ENCODE results near the gene FBLN7. TPM values are rescaled to one million over a fixed set of nuclear protein-coding genes. Genes with fewer than 3 reads are reported as not detected.

FBLN7 gene
- total RNA-seq, 1 experiment from 2014 or later: 4.1 TPM

- no peaks in the 10 kb centered on the region for H3K4me1 ChIP-seq (ENCODE audit: insufficient read depth, low read length, poor library complexity, severe bottlenecking)
- POLR2A ChIA-PET (ENCODE audit: low non-redundant PET): no interaction called here
- no peaks in the 10 kb centered on the region for H3K27me3 ChIP-seq (replicated peaks; ENCODE audit: insufficient read depth, low read depth, low read length, poor library complexity)
- no peak overlapping the region for H3K4me3 ChIP-seq (ENCODE audit: low read depth, low read length, poor library complexity, severe bottlenecking)
- no peak for DNase-seq (ENCODE audit: low spot score)
- no peaks in the 10 kb centered on the region for H3K36me3 ChIP-seq (ENCODE audit: insufficient read depth, low read length, poor library complexity, severe bottlenecking)
- intact Hi-C loops (cut with micrococcal nuclease; ENCODE audit: unreplicated experiment): no loop called here
- no peaks in the 10 kb centered on the region for H3K9me3 ChIP-seq (ENCODE audit: low read depth, low read length, poor library complexity, severe bottlenecking)
- H3K27ac ChIP-seq (ENCODE audit: low read depth, low read length, poor library complexity, severe bottlenecking): no peak overlapping the region
- no peak for TF ChIP-seq EZH2 (IDR thresholded peaks at IDR 0.05; ENCODE audit: borderline replicate concordance, low read depth, low read length, poor library complexity, severe bottlenecking)
- TF ChIP-seq, protein P1, sequence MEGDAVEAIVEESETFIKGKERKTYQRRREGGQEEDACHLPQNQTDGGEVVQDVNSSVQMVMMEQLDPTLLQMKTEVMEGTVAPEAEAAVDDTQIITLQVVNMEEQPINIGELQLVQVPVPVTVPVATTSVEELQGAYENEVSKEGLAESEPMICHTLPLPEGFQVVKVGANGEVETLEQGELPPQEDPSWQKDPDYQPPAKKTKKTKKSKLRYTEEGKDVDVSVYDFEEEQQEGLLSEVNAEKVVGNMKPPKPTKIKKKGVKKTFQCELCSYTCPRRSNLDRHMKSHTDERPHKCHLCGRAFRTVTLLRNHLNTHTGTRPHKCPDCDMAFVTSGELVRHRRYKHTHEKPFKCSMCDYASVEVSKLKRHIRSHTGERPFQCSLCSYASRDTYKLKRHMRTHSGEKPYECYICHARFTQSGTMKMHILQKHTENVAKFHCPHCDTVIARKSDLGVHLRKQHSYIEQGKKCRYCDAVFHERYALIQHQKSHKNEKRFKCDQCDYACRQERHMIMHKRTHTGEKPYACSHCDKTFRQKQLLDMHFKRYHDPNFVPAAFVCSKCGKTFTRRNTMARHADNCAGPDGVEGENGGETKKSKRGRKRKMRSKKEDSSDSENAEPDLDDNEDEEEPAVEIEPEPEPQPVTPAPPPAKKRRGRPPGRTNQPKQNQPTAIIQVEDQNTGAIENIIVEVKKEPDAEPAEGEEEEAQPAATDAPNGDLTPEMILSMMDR (conservative IDR thresholded peaks at IDR 0.05; ENCODE audit: low read depth, low read length): no peak
- BruUV-seq (replicated peaks): no TSS peak
- CTCF ChIA-PET: no interaction called here
Observed at GRCh38 chr2:112154246-112155117, 16.3 kb downstream of the FBLN7 start.

DNA sequence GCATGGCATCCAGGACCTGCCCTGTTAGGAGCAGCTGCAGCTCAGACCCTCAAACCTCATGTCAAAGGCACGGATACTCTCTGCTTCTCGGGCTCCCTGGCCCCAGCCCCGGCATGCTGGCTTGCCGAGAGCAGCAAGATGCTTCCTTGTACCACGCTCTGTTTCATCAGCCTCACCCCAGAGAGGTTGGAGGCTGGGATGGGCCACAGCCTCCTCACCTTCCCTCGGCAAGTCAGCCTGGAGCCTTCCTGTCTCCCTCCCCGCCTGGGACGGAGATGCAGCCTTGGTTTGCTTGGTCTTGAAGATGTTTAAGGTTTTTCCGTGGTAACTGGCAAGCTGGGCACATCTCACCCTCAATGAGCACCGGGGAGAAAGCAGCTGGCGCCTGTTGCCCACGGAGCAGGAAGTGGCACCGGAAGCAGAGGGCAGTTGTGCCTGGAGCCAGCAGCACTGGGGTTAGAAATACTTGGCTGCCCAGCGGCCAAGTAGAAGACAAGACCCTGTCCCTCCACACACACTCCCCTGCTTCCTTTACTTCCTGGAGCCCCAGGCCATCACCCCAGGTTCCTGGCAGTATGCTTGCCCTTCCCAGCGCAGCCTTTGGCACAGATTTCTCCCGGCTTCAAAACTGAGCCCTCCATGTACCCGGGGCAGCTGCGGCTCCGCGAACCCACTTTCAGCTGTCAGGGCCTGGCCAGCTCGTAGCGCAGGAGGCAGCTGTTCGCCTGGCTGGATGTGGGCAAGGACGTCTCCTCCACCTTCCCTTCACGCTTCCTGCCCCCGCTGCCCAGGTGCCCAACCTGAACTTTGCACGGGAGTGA lies 17.4 kb downstream of the FBLN7 start:
- POLR2A ChIA-PET (ENCODE audit: low non-redundant PET): no interaction called here
- Histone ChIP-seq H3K4me3 (ENCODE audit: low read depth, low read length, poor library complexity, severe bottlenecking) (no peak overlapping the region), H3K27me3 (replicated peaks; ENCODE audit: insufficient read depth, low read depth, low read length, poor library complexity) (no peaks in the 10 kb centered on the region), H3K27ac (ENCODE audit: low read depth, low read length, poor library complexity, severe bottlenecking) (no peak overlapping the region), H3K9me3 (ENCODE audit: low read depth, low read length, poor library complexity, severe bottlenecking) (no peaks in the 10 kb centered on the region), H3K36me3 (ENCODE audit: insufficient read depth, low read length, poor library complexity, severe bottlenecking) (no peaks in the 10 kb centered on the region), H3K4me1 (ENCODE audit: insufficient read depth, low read length, poor library complexity, severe bottlenecking) (no peaks in the 10 kb centered on the region)
- CTCF ChIA-PET: no interaction called here
- intact Hi-C loops (cut with micrococcal nuclease; ENCODE audit: unreplicated experiment): no loop called here
- no peak for DNase-seq (ENCODE audit: low spot score)
- TF ChIP-seq, protein P1 (conservative IDR thresholded peaks at IDR 0.05; ENCODE audit: low read depth, low read length): no peak
- no peak for TF ChIP-seq EZH2 (IDR thresholded peaks at IDR 0.05; ENCODE audit: borderline replicate concordance, low read depth, low read length, poor library complexity, severe bottlenecking)
- no TSS peak for BruUV-seq (replicated peaks)

DNA sequence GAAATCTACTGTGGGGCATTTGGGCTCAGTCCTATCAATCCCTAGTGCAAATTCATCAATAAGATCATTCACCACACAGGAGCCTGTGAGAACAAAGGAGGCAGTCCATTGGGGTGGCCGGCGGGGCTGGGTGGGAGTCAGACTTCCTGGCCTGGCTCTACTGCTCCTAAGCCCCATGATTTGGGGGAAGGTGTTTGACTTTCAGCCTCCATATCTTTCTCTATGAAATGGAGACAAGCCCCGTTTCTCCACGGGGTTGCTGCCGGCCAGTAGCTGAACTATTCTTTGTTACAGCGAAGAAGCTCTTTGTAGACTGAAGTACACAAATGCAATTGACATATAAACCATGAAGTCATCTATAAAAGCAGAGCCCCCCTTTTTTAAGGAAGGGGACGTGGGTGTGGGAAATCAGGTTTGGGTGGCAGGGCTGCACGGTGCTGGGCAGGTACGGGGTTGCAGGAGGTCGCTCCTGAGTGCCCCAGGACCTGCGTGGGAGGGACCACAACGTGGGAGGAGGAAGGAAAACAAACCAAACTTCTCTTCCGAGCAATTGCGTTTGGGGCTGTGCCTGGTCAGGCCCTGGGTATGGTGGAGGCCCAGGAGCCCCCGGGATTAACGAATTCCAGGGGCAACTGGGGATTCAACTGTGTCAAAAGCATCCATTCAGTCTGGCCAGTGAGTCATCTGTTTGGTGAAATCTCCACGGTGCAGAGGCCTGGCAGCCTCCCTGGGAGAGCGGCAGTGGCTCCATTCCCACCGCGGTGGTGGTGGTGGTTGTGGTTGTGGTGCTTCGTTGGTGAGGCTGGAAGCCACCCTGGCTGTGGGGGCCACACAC lies 18.2 kb downstream of the FBLN7 start:
- POLR2A ChIA-PET (ENCODE audit: low non-redundant PET): no interaction called here

More for the DNA sequence above, 18.2 kb downstream of the FBLN7 start:
- H3K27me3 ChIP-seq (replicated peaks; ENCODE audit: insufficient read depth, low read depth, low read length, poor library complexity): no peaks in the 10 kb centered on the region
- intact Hi-C loops (cut with micrococcal nuclease; ENCODE audit: unreplicated experiment): no loop called here
- no peaks in the 10 kb centered on the region for H3K4me1 ChIP-seq (ENCODE audit: insufficient read depth, low read length, poor library complexity, severe bottlenecking)
- no peak overlapping the region for H3K27ac ChIP-seq (ENCODE audit: low read depth, low read length, poor library complexity, severe bottlenecking)
- H3K36me3 ChIP-seq (ENCODE audit: insufficient read depth, low read length, poor library complexity, severe bottlenecking): no peaks in the 10 kb centered on the region
- no peak for DNase-seq (ENCODE audit: low spot score)
- TF ChIP-seq, protein P1 (conservative IDR thresholded peaks at IDR 0.05; ENCODE audit: low read depth, low read length): no peak
- TF ChIP-seq EZH2 (IDR thresholded peaks at IDR 0.05; ENCODE audit: borderline replicate concordance, low read depth, low read length, poor library complexity, severe bottlenecking): no peak
- BruUV-seq (replicated peaks): no TSS peak
- no peaks in the 10 kb centered on the region for H3K9me3 ChIP-seq (ENCODE audit: low read depth, low read length, poor library complexity, severe bottlenecking)
- CTCF ChIA-PET: no interaction called here
- no peak overlapping the region for H3K4me3 ChIP-seq (ENCODE audit: low read depth, low read length, poor library complexity, severe bottlenecking)
